ENCODE measurements around the gene ZBTB42. TPM values are rescaled to one million over a fixed set of nuclear protein-coding genes. Genes with fewer than 3 reads are reported as not detected.

ZBTB42 gene
- total RNA-seq, 1 experiment from 2014 or later, result 6.4 TPM

GRCh38 chr14:104754213-104754851 is 46.6 kb upstream of the ZBTB42 start (continued):
- TF ChIP-seq, protein P1, sequence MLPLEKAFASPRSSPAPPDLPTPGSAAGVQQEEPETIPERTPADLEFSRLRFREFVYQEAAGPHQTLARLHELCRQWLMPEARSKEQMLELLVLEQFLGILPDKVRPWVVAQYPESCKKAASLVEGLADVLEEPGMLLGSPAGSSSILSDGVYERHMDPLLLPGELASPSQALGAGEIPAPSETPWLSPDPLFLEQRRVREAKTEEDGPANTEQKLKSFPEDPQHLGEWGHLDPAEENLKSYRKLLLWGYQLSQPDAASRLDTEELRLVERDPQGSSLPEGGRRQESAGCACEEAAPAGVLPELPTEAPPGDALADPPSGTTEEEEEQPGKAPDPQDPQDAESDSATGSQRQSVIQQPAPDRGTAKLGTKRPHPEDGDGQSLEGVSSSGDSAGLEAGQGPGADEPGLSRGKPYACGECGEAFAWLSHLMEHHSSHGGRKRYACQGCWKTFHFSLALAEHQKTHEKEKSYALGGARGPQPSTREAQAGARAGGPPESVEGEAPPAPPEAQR (CRISPR knock-in tag; IDR thresholded peaks at IDR 0.05), result no peak
- TF ChIP-seq KAT7 (CRISPR knock-in tag; IDR thresholded peaks at IDR 0.05; ENCODE audit: borderline replicate concordance), result no peak
- no peak for TF ChIP-seq ZNF263 (CRISPR knock-in tag; IDR thresholded peaks at IDR 0.05; ENCODE audit: low read depth)
- no peak for TF ChIP-seq RELA (CRISPR knock-in tag; IDR thresholded peaks at IDR 0.05; ENCODE audit: borderline replicate concordance)
- no peak for TF ChIP-seq IRF2 (CRISPR knock-in tag; IDR thresholded peaks at IDR 0.05; ENCODE audit: borderline replicate concordance, low read depth)
- TF ChIP-seq ZNF532 (CRISPR knock-in tag; IDR thresholded peaks at IDR 0.05; ENCODE audit: borderline replicate concordance), result no peak
- TF ChIP-seq ZNF138 (CRISPR knock-in tag; conservative IDR thresholded peaks at IDR 0.05), result no peak

- ChIA-PET CTCF (interaction anchor here (1.2 kb wide), 1 partner anchor 13 kb away, joined by 4 read pairs; no protein-coding TSS in a partner anchor), POLR2A (no interaction called here)
- no peak for TF ChIP-seq TCF7 (CRISPR knock-in tag; IDR thresholded peaks at IDR 0.05; ENCODE audit: low read depth)
- TF ChIP-seq ELF4 (CRISPR knock-in tag; IDR thresholded peaks at IDR 0.05; ENCODE audit: low read depth), result no peak
- TF ChIP-seq SP1 (CRISPR knock-in tag; conservative IDR thresholded peaks at IDR 0.05), result no peak
- no peak for TF ChIP-seq ZNF423 (CRISPR knock-in tag; IDR thresholded peaks at IDR 0.05)
- TF ChIP-seq, protein P2, sequence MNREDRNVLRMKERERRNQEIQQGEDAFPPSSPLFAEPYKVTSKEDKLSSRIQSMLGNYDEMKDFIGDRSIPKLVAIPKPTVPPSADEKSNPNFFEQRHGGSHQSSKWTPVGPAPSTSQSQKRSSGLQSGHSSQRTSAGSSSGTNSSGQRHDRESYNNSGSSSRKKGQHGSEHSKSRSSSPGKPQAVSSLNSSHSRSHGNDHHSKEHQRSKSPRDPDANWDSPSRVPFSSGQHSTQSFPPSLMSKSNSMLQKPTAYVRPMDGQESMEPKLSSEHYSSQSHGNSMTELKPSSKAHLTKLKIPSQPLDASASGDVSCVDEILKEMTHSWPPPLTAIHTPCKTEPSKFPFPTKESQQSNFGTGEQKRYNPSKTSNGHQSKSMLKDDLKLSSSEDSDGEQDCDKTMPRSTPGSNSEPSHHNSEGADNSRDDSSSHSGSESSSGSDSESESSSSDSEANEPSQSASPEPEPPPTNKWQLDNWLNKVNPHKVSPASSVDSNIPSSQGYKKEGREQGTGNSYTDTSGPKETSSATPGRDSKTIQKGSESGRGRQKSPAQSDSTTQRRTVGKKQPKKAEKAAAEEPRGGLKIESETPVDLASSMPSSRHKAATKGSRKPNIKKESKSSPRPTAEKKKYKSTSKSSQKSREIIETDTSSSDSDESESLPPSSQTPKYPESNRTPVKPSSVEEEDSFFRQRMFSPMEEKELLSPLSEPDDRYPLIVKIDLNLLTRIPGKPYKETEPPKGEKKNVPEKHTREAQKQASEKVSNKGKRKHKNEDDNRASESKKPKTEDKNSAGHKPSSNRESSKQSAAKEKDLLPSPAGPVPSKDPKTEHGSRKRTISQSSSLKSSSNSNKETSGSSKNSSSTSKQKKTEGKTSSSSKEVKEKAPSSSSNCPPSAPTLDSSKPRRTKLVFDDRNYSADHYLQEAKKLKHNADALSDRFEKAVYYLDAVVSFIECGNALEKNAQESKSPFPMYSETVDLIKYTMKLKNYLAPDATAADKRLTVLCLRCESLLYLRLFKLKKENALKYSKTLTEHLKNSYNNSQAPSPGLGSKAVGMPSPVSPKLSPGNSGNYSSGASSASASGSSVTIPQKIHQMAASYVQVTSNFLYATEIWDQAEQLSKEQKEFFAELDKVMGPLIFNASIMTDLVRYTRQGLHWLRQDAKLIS (CRISPR knock-in tag; IDR thresholded peaks at IDR 0.05; ENCODE audit: borderline replicate concordance), result no peak
- TF ChIP-seq TEAD4 (CRISPR knock-in tag; IDR thresholded peaks at IDR 0.05), result no peak
- no peak for TF ChIP-seq ZNF121 (CRISPR knock-in tag; IDR thresholded peaks at IDR 0.05)
- peaks cover 6% of the 10 kb centered on the region for H3K9me3 Mint-ChIP-seq
- DNase-seq (ENCODE audit: low spot score) (no peak), ATAC-seq (no peak)
- no peaks in the 10 kb centered on the region; the same call in 1 of the 2 replicates for H3K27me3 Mint-ChIP-seq (ENCODE audit: low read depth)
- H3K27ac Mint-ChIP-seq, result no peak overlapping the region
- H3K4me1 Mint-ChIP-seq, result peaks cover 10% of the 10 kb centered on the region
- H3K36me3 Mint-ChIP-seq, result peaks cover 29% of the 10 kb centered on the region
- H3K4me3 Mint-ChIP-seq, result no peak overlapping the region
Observed at GRCh38 chr14:104755621-104756020, 45.3 kb upstream of the ZBTB42 start.

All from WTC11 (cell line).